WTC11 (cell line): ENCODE measurements around the gene ABCA1.

Source experiments
- ATF2 ChIP-seq: sonication (generic); formaldehyde crosslinking; IDR thresholded peaks from 2 replicates; pipeline ENCODE4 v1.8.1; 2022; ENCODE audit warnings: low read depth, missing genetic modification reagents, borderline replicate concordance
- CREB1 ChIP-seq: sonication (generic); formaldehyde crosslinking; IDR thresholded peaks from 2 replicates; pipeline ENCODE4 v1.8.0; 2023; ENCODE audit warnings: mild to moderate bottlenecking, missing genetic modification reagents
- CREM ChIP-seq: sonication (generic); formaldehyde crosslinking; IDR thresholded peaks from 2 replicates; pipeline ENCODE4 v1.8.1; 2022; ENCODE audit warnings: mild to moderate bottlenecking, missing genetic modification reagents, moderate library complexity
- CTCF ChIP-seq: fragments of 200-600 bp; IDR thresholded peaks from 2 replicates; pipeline ENCODE4 v1.8.0; 2022; ENCODE audit warnings: antibody characterized with exemption
- ESRRA ChIP-seq: sonication (generic); formaldehyde crosslinking; IDR thresholded peaks from 2 replicates; pipeline ENCODE4 v1.8.1; 2022; ENCODE audit warnings: mild to moderate bottlenecking, missing genetic modification reagents, borderline replicate concordance
- FOXP1 ChIP-seq: sonication (generic); formaldehyde crosslinking; IDR thresholded peaks from 2 replicates; pipeline ENCODE4 v1.8.0; 2022; ENCODE audit warnings: missing genetic modification reagents, mild to moderate bottlenecking, moderate library complexity, borderline replicate concordance
- GRHL2 ChIP-seq: fragments of 250-450 bp; sonication (Bioruptor Pico); IDR thresholded peaks from 2 replicates; pipeline ENCODE4 v1.8.0; 2022; ENCODE audit warnings: mild to moderate bottlenecking, moderate library complexity; ENCODE audit not compliant: insufficient replicate concordance, severe bottlenecking
- MAX ChIP-seq: sonication (generic); formaldehyde crosslinking; IDR thresholded peaks from 2 replicates; pipeline ENCODE4 v1.8.0; 2022; ENCODE audit warnings: mild to moderate bottlenecking, missing genetic modification reagents
- OVOL2 ChIP-seq: fragments of 250-450 bp; sonication (Bioruptor Pico); IDR thresholded peaks from 2 replicates; pipeline ENCODE4 v1.9.0; 2021; ENCODE audit warnings: mild to moderate bottlenecking, borderline replicate concordance
- SMAD3 ChIP-seq: sonication (generic); formaldehyde crosslinking; IDR thresholded peaks from 2 replicates; pipeline ENCODE4 v1.8.0; 2022; ENCODE audit warnings: missing genetic modification reagents, mild to moderate bottlenecking, borderline replicate concordance
- SP1 ChIP-seq: sonication (generic); formaldehyde crosslinking; conservative IDR thresholded peaks from 2 replicates; pipeline ENCODE4 v1.8.1; 2022; ENCODE audit warnings: missing genetic modification reagents
- USF2 ChIP-seq: sonication (generic); formaldehyde crosslinking; IDR thresholded peaks from 2 replicates; pipeline ENCODE4 v1.8.1; 2023; ENCODE audit warnings: mild to moderate bottlenecking, missing genetic modification reagents, moderate library complexity
- ZBTB21 ChIP-seq: sonication (generic); formaldehyde crosslinking; IDR thresholded peaks from 2 replicates; pipeline ENCODE4 v1.8.1; 2023; ENCODE audit warnings: mild to moderate bottlenecking, missing genetic modification reagents, borderline replicate concordance
- TF ChIP-seq, protein P1 (sequence below): sonication (generic); formaldehyde crosslinking; IDR thresholded peaks from 2 replicates; pipeline ENCODE4 v1.8.1; 2022; ENCODE audit warnings: mild to moderate bottlenecking, moderate library complexity, missing genetic modification reagents

DNA sequence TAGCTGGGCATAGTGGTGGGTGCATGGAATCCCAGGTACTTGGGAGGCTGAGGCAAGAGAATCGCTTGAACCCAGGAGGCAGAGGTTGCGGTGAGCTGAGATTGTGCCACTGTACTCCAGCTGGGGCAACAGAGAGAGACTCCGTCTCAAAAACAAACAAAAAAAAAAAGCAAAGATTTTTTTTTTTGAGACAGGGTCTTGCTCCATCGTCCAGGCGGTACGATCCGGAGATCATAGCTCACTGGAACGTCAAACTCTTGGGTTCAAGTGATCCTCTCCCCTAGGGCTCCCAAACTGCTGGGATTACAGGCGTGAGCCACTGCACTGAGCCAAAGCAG is 37.6 kb downstream of the ABCA1 start:
- TF ChIP-seq SP1 (CRISPR knock-in tag) (no peak), CTCF (no peak), ESRRA (CRISPR knock-in tag) (no peak), MAX (CRISPR knock-in tag) (no peak), ZBTB21 (CRISPR knock-in tag) (no peak), FOXP1 (CRISPR knock-in tag) (no peak), OVOL2 (CRISPR knock-in tag) (no peak), CREM (CRISPR knock-in tag) (no peak), GRHL2 (no peak), CREB1 (CRISPR knock-in tag) (no peak), ATF2 (CRISPR knock-in tag) (no peak), USF2 (CRISPR knock-in tag) (no peak), SMAD3 (CRISPR knock-in tag) (no peak)
- TF ChIP-seq, protein P1, sequence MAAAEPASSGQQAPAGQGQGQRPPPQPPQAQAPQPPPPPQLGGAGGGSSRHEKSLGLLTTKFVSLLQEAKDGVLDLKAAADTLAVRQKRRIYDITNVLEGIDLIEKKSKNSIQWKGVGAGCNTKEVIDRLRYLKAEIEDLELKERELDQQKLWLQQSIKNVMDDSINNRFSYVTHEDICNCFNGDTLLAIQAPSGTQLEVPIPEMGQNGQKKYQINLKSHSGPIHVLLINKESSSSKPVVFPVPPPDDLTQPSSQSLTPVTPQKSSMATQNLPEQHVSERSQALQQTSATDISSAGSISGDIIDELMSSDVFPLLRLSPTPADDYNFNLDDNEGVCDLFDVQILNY (CRISPR knock-in tag) = no peak
